ENCODE results near the gene GREB1L.

DNA sequence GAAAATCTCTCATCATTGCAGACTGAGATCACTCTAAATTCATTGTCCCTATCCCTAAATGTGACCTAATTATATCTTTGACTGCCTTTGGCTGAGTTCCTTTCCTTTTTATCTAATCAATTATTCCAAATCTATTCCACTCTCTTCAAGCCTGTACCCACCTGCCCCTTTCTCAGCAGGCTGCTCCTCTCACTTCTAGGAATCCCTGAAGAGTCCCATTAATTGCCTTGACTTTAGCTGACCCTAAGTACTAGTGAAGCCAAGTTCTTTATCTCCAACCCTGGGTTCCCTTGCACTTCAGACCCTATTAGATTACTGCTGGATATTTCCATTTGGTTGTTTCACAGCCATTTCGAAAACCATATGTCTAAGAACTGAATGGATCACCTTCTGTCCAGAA is 102.8 kb downstream of the GREB1L start:
- TF ChIP-seq EP300 (IDR thresholded peaks at IDR 0.05), result no peak
- TF ChIP-seq, protein P1, sequence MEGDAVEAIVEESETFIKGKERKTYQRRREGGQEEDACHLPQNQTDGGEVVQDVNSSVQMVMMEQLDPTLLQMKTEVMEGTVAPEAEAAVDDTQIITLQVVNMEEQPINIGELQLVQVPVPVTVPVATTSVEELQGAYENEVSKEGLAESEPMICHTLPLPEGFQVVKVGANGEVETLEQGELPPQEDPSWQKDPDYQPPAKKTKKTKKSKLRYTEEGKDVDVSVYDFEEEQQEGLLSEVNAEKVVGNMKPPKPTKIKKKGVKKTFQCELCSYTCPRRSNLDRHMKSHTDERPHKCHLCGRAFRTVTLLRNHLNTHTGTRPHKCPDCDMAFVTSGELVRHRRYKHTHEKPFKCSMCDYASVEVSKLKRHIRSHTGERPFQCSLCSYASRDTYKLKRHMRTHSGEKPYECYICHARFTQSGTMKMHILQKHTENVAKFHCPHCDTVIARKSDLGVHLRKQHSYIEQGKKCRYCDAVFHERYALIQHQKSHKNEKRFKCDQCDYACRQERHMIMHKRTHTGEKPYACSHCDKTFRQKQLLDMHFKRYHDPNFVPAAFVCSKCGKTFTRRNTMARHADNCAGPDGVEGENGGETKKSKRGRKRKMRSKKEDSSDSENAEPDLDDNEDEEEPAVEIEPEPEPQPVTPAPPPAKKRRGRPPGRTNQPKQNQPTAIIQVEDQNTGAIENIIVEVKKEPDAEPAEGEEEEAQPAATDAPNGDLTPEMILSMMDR (IDR thresholded peaks at IDR 0.05), result no peak
